SK-N-SH (cell line): ENCODE results near the gene ANKH. TPM values are rescaled to one million over a fixed set of nuclear protein-coding genes. Genes with fewer than 3 reads are reported as not detected.
A peak's percentile ranks its signal among the peaks of the same experiment; 100 is the strongest.

ENCODE experiments used
- CTCF ChIA-PET: fragments of 300-600, 350-600 bp; formaldehyde crosslinking; extraction: SDS; loops from one replicate; lab custom pipeline; 2021; lab: Yijun Ruan, JAX
- POLR2A ChIA-PET: fragments of 350-600 bp; sonication (Branson Sonifier 250); formaldehyde crosslinking; extraction: SDS; loops from one replicate; lab custom pipeline; 2020; ENCODE audit warnings: antibody characterized with exemption, inconsistent platforms; lab: Yijun Ruan, JAX
- DNase-seq: peaks from one replicate; pipeline ENCODE4 v3.0.0; 2012
- H2AFZ ChIP-seq: fragments of 200-600 bp; sonication (generic); 2 replicates; pipeline ENCODE4 v1.8.1; 2016; ENCODE audit warnings: antibody characterized with exemption, mild to moderate bottlenecking, low read depth
- H3F3A ChIP-seq: fragments of 200-600 bp; sonication (generic); replicated peaks from 2 replicates; pipeline ENCODE3; 2016; ENCODE audit warnings: antibody characterized with exemption, mild to moderate bottlenecking; ENCODE audit not compliant: insufficient read depth
- H3K27ac ChIP-seq, 2 experiments: fragments of 200-500 bp in 1 of 2; fragments of 200-600 bp in 1 of 2; sonication (Bioruptor generic) in 1 of 2; sonication (generic), shearing (Covaris generic) in 1 of 2; 2 replicates each; pipeline versions ENCODE4 v1.5.1 to v1.6.1; 2014 to 2016; ENCODE audit warnings: low read depth in 2 of 2, inconsistent platforms in 1 of 2, low read length in 1 of 2, mild to moderate bottlenecking in 1 of 2, mixed read lengths in 1 of 2
- H3K27me3 ChIP-seq: fragments of 200-600 bp; sonication (generic), shearing (Covaris generic); 2 replicates; pipeline ENCODE4 v1.6.1; 2016; ENCODE audit warnings: mixed run types; ENCODE audit not compliant: insufficient read depth
- H3K36me3 ChIP-seq, 2 experiments: fragments of 200-500 bp in 1 of 2; fragments of 200-600 bp in 1 of 2; sonication (Bioruptor generic) in 1 of 2; sonication (generic) in 1 of 2; replicated peaks in 1 of 2; 2 replicates each; pipeline versions ENCODE3 to v1.5.1; 2014 to 2016; ENCODE audit warnings: low read length in 1 of 2, mild to moderate bottlenecking in 1 of 2; ENCODE audit not compliant: insufficient read depth in 2 of 2, control insufficient read depth in 1 of 2
- H3K4me1 ChIP-seq, 2 experiments: fragments of 200-500 bp in 1 of 2; fragments of 200-600 bp in 1 of 2; sonication (Bioruptor generic) in 1 of 2; sonication (generic), shearing (Covaris generic) in 1 of 2; 2 replicates each; pipeline versions ENCODE4 v1.5.1 to v1.6.1; 2014 to 2016; ENCODE audit warnings: low read depth in 1 of 2, low read length in 1 of 2, mixed run types in 1 of 2; ENCODE audit not compliant: insufficient read depth in 2 of 2, control insufficient read depth in 1 of 2
- H3K4me2 ChIP-seq: fragments of 200-600 bp; sonication (generic), shearing (Covaris generic); 2 replicates; pipeline ENCODE4 v1.6.1; 2017; ENCODE audit warnings: mixed run types
- H3K4me3 ChIP-seq, 2 experiments: fragments of 200-500 bp in 1 of 2; fragments of 200-600 bp in 1 of 2; sonication (Bioruptor generic) in 1 of 2; sonication (generic), shearing (Covaris generic) in 1 of 2; 2 replicates each; pipeline versions ENCODE4 v1.5.1 to v1.8.1; 2014 to 2016; ENCODE audit warnings: low read depth in 2 of 2, inconsistent platforms in 1 of 2, low read length in 1 of 2, mild to moderate bottlenecking in 1 of 2, mixed read lengths in 1 of 2, moderate library complexity in 1 of 2
- H3K79me2 ChIP-seq: fragments of 200-600 bp; sonication (generic); 2 replicates; pipeline ENCODE4 v1.8.1; 2017; ENCODE audit warnings: mild to moderate bottlenecking; ENCODE audit not compliant: insufficient read depth
- H3K9ac ChIP-seq: fragments of 200-600 bp; sonication (generic); 2 replicates; pipeline ENCODE4 v1.6.1; 2017; ENCODE audit warnings: mixed run types
- H3K9me2 ChIP-seq: fragments of 200-600 bp; sonication (generic); 2 replicates; pipeline ENCODE4 v1.6.1; 2017; ENCODE audit warnings: mixed run types
- H3K9me3 ChIP-seq: fragments of 200-600 bp; sonication (generic); 2 replicates; pipeline ENCODE4 v1.6.1; 2017; ENCODE audit warnings: mixed run types, mild to moderate bottlenecking, moderate library complexity
- H4K20me1 ChIP-seq: fragments of 200-600 bp; sonication (generic); 2 replicates; pipeline ENCODE4 v1.6.1; 2017; ENCODE audit warnings: mild to moderate bottlenecking, mixed run types; ENCODE audit not compliant: insufficient read depth
- CHD2 ChIP-seq: fragments of 150-350 bp; IDR thresholded peaks from 2 replicates; pipeline ENCODE4 v1.6.1; 2018; ENCODE audit warnings: low read length; ENCODE audit not compliant: partially characterized antibody
- ELF1 ChIP-seq: IDR thresholded peaks from 2 replicates; pipeline ENCODE4 v1.4.0; 2012
- EP300 ChIP-seq, 2 experiments: IDR thresholded peaks; 2 replicates each; pipeline versions ENCODE4 v1.4.0 to v1.6.1; 2012; ENCODE audit warnings: borderline replicate concordance in 1 of 2, low read depth in 1 of 2, low read length in 1 of 2
- EZH2phosphoT487 ChIP-seq: fragments of 200-600 bp; sonication (generic); IDR thresholded peaks from 2 replicates; pipeline ENCODE4 v1.6.1; 2017; ENCODE audit warnings: low read depth, mixed run types, mild to moderate bottlenecking, antibody characterized with exemption, moderate library complexity, borderline replicate concordance
- FOSL2 ChIP-seq: IDR thresholded peaks from 2 replicates; pipeline ENCODE4 v1.4.0; 2012; ENCODE audit warnings: low read depth, mild to moderate bottlenecking, moderate library complexity, borderline replicate concordance
- FOXM1 ChIP-seq: IDR thresholded peaks from 2 replicates; pipeline ENCODE4 v1.4.0; 2012; ENCODE audit warnings: low read depth, mild to moderate bottlenecking
- JUND ChIP-seq: IDR thresholded peaks from 2 replicates; pipeline ENCODE4 v1.4.0; 2012
- MAX ChIP-seq: IDR thresholded peaks from 2 replicates; pipeline ENCODE4 v1.4.0; 2012; ENCODE audit warnings: low read depth
- MEF2A ChIP-seq: IDR thresholded peaks from 2 replicates; pipeline ENCODE4 v1.4.0; 2012; ENCODE audit warnings: low read depth, borderline replicate concordance
- MXI1 ChIP-seq: IDR thresholded peaks from 2 replicates; pipeline ENCODE4 v1.6.1; 2012; ENCODE audit warnings: mild to moderate bottlenecking, low read depth, low read length, improper control_type of control experiment
- NFIC ChIP-seq: IDR thresholded peaks from 2 replicates; pipeline ENCODE4 v1.4.0; 2012; ENCODE audit warnings: borderline replicate concordance
- RAD21 ChIP-seq: IDR thresholded peaks from 2 replicates; pipeline ENCODE4 v1.6.1; 2012; ENCODE audit warnings: mild to moderate bottlenecking, low read length
- RCOR1 ChIP-seq: fragments of 150-350 bp; IDR thresholded peaks from 2 replicates; pipeline ENCODE4 v1.6.1; 2017; ENCODE audit warnings: antibody characterized with exemption, low read length
- REST ChIP-seq: IDR thresholded peaks from 2 replicates; pipeline ENCODE4 v1.6.1; 2012; ENCODE audit warnings: mild to moderate bottlenecking, low read depth, low read length, moderate library complexity
- RXRA ChIP-seq: IDR thresholded peaks from 2 replicates; pipeline ENCODE4 v1.4.0; 2012; ENCODE audit warnings: low read depth, mild to moderate bottlenecking, borderline replicate concordance
- SMC3 ChIP-seq: IDR thresholded peaks from 2 replicates; pipeline ENCODE4 v1.6.1; 2012; ENCODE audit warnings: low read depth, low read length, improper control_type of control experiment
- TAF1 ChIP-seq: IDR thresholded peaks from 2 replicates; pipeline ENCODE4 v1.6.1; 2012; ENCODE audit warnings: low read depth, mild to moderate bottlenecking, low read length, moderate library complexity, borderline replicate concordance
- TCF12 ChIP-seq: IDR thresholded peaks from 2 replicates; pipeline ENCODE4 v1.4.0; 2012
- ZBTB33 ChIP-seq: IDR thresholded peaks from 2 replicates; pipeline ENCODE4 v1.4.0; 2012; ENCODE audit warnings: low read depth, borderline replicate concordance
- WGBS: methylation state at CpG from one replicate; pipeline ENCODE4 v1.1.6; 2017; ENCODE audit warnings: low lambda C conversion rate; 5-methylcytosine and 5-hydroxymethylcytosine counted together
- polyA plus RNA-seq, 3 experiments: library from polyadenylated mRNA; depleted of rRNA; stranded (reverse); fragments of >200 nt; gene quantifications; 2 replicates each; pipeline ENCODE4 v1.2.3, GENCODE V29; 2012

The ANKH gene
- polyA plus RNA-seq, 1 of the 3 experiments (the other 2 are of a cell fraction) = 22.0 TPM

DNA sequence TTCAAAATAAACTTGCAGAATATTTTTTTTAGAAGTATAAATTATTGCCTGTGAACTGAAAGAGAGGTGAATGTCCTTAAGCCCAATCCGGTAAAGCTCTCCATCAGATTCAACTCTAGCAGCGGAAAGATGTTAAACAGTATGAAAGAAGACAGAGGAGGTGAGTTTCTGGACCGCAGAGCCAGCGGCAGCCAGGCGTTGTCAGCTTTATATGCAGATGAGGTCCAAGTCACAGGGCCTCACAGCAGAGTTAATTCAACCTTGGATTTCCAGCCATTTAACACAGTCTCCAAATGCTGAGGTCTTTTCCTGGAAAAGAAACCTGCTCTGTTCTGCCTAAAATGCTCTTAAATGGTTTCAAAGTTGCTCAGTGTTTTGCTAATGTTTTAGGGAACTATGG is 131.6 kb downstream of the ANKH start:
- H3K79me2 ChIP-seq = no peaks in the 10 kb centered on the region
- H3K4me1 ChIP-seq = peaks cover 0 to 29% of the 10 kb centered on the region in 2 experiments; a peak in 3 of 4 replicates
- ChIA-PET CTCF (interaction anchor here (1.2 to 2.6 kb wide), 2 partner anchors 12 to 19 kb away, joined by 3 to 16 read pairs; no protein-coding TSS in a partner anchor), POLR2A (no interaction called here)
- WGBS = 96% methylated on average over 5 of the region's 5 CpGs
- no peaks in the 10 kb centered on the region for H3K9me2 ChIP-seq
- peak overlapping the region; percentile 23; the same call in 1 of the 2 replicates for H3K9ac ChIP-seq
- H4K20me1 ChIP-seq = no peaks in the 10 kb centered on the region
- no peaks in the 10 kb centered on the region for H3K9me3 ChIP-seq
- peak overlapping the region; percentile 23; the same call in 1 of the 2 replicates for H3K4me2 ChIP-seq
- H3F3A ChIP-seq = peaks cover 26% of the 10 kb centered on the region
- DNase-seq = no peak
- peaks cover 3 to 16% of the 10 kb centered on the region in 2 experiments for H3K36me3 ChIP-seq
- no peak overlapping the region for H3K4me3 ChIP-seq
- peak overlapping the region; percentile 49; the same call in 1 of the 2 replicates for H2AFZ ChIP-seq
- no peaks in the 10 kb centered on the region for H3K27me3 ChIP-seq
- TF ChIP-seq SMC3 (no peak), CHD2 (no peak), NFIC (no peak), JUND (no peak), ZBTB33 (no peak), TCF12 (no peak), RAD21 (no peak), RCOR1 (no peak), EP300 (IDR thresholded peaks at IDR 0.05; ENCODE audit: borderline replicate concordance in 1 of 2, low read depth in 1 of 2, low read length in 1 of 2) (no peak), MAX (no peak), MXI1 (no peak), MEF2A (no peak), TAF1 (no peak), ELF1 (no peak), REST (no peak), FOSL2 (no peak), RXRA (no peak), FOXM1 (no peak), EZH2phosphoT487 (no peak)
- H3K27ac ChIP-seq = peak overlapping the region in 1 of 2 experiments; percentile 73; a peak in 2 of 4 replicates
